WI38 (cell line): ENCODE results near the gene ARHGEF6.

Experiments
- H3K4me3 ChIP-seq: 2 replicates; pipeline ENCODE4 v1.5.1; 2011; ENCODE audit warnings: low read depth, mild to moderate bottlenecking, control low read depth, low read length
- CTCF ChIP-seq: IDR thresholded peaks from 2 replicates; pipeline ENCODE4 v1.5.1; 2012; ENCODE audit warnings: low read depth, mild to moderate bottlenecking, control low read depth, low read length

ARHGEF6 gene

GRCh38 chrX:136627409-136627808 lies 153.3 kb downstream of the ARHGEF6 start:
- no peak overlapping the region for H3K4me3 ChIP-seq
- TF ChIP-seq CTCF = no peak

GRCh38 chrX:136626891-136627290 lies 153.8 kb downstream of the ARHGEF6 start:
- no peak overlapping the region for H3K4me3 ChIP-seq
- TF ChIP-seq CTCF = no peak

- no peak for TF ChIP-seq CTCF
- H3K4me3 ChIP-seq = no peak overlapping the region
Measured at GRCh38 chrX:136626237-136626636, 154.5 kb downstream of the ARHGEF6 start.

GRCh38 chrX:136625246-136625645 lies 155.5 kb downstream of the ARHGEF6 start:
- H3K4me3 ChIP-seq = no peak overlapping the region
- TF ChIP-seq CTCF = no peak

- no peak overlapping the region for H3K4me3 ChIP-seq
- TF ChIP-seq CTCF = no peak
Measured at GRCh38 chrX:136623396-136623795, 157.3 kb downstream of the ARHGEF6 start.

- TF ChIP-seq CTCF = no peak
- no peak overlapping the region for H3K4me3 ChIP-seq
Measured at GRCh38 chrX:136622568-136622967, 158.2 kb downstream of the ARHGEF6 start.

- H3K4me3 ChIP-seq = no peak overlapping the region
- TF ChIP-seq CTCF = no peak
Measured at GRCh38 chrX:136620780-136621179, 160.0 kb downstream of the ARHGEF6 start.
